MM.1S (cell line): ENCODE measurements around the gene TMEM156.

Experiments used
- EZH2 ChIP-seq: fragments of 300-600 bp; sonication (generic); optimal IDR thresholded peaks from 2 replicates; pipeline ENCODE3; 2017; ENCODE audit warnings: low read depth, mild to moderate bottlenecking, antibody characterized with exemption, low read length, mixed read lengths
- EZH2phosphoT487 ChIP-seq: fragments of 300-600 bp; sonication (generic); IDR thresholded peaks from 2 replicates; pipeline ENCODE4 v1.6.1; 2018; ENCODE audit warnings: antibody characterized with exemption, low read length
- TF ChIP-seq, protein P1 (sequence below): fragments of 300-600 bp; sonication (generic); IDR thresholded peaks from 2 replicates; pipeline ENCODE4 v1.5.1; 2016; ENCODE audit warnings: antibody characterized with exemption, low read length, mixed read lengths

DNA sequence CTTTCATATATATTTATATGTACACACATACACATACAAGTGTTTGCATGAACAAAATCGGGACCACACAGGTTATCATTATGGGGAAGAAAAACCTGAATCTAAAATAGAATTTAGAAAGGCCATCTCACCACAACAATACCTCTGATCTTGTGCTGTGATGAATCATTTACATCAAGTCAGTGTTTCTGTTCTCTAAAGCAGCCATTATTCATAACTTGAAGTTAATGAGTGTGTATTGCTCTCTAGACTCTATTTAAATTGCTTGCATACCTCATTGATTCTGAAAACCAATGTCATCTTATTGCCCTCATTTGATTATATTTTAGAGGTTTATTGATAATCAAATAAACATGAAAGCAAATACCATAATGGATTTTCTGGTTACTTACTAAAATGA, 93.0 kb downstream of the TMEM156 start:
- no peak for TF ChIP-seq EZH2
- TF ChIP-seq, protein P1, sequence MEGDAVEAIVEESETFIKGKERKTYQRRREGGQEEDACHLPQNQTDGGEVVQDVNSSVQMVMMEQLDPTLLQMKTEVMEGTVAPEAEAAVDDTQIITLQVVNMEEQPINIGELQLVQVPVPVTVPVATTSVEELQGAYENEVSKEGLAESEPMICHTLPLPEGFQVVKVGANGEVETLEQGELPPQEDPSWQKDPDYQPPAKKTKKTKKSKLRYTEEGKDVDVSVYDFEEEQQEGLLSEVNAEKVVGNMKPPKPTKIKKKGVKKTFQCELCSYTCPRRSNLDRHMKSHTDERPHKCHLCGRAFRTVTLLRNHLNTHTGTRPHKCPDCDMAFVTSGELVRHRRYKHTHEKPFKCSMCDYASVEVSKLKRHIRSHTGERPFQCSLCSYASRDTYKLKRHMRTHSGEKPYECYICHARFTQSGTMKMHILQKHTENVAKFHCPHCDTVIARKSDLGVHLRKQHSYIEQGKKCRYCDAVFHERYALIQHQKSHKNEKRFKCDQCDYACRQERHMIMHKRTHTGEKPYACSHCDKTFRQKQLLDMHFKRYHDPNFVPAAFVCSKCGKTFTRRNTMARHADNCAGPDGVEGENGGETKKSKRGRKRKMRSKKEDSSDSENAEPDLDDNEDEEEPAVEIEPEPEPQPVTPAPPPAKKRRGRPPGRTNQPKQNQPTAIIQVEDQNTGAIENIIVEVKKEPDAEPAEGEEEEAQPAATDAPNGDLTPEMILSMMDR, result no peak
- no peak for TF ChIP-seq EZH2phosphoT487
